Activated T-cell treated with anti-CD3 and anti-CD28 coated beads for 48 hours (primary cell): ENCODE results near the gene NBEA.

Experiments used
- DNase-seq: peaks from one replicate; pipeline ENCODE4 v3.0.0-alpha.2; 2020; ENCODE audit warnings: low read depth

The NBEA gene

GRCh38 chr13:35595181-35595580 lies 653.1 kb downstream of the NBEA start:
- DNase-seq: no peak

- no peak for DNase-seq
Observed at GRCh38 chr13:35596321-35597030, 654.4 kb downstream of the NBEA start.

GRCh38 chr13:35597451-35597850 lies 655.4 kb downstream of the NBEA start:
- no peak for DNase-seq

- DNase-seq: no peak
Observed at GRCh38 chr13:35598233-35598632, 656.2 kb downstream of the NBEA start.

- DNase-seq: no peak
Observed at GRCh38 chr13:35598790-35599369, 656.8 kb downstream of the NBEA start.

- DNase-seq: no peak
Observed at GRCh38 chr13:35599384-35599783, 657.3 kb downstream of the NBEA start.

- no peak for DNase-seq
Observed at GRCh38 chr13:35600137-35600536, 658.1 kb downstream of the NBEA start.

- no peak for DNase-seq
Observed at GRCh38 chr13:35603593-35604285, 661.7 kb downstream of the NBEA start.

GRCh38 chr13:35614666-35615065 lies 672.6 kb downstream of the NBEA start:
- DNase-seq: no peak

- no peak for DNase-seq
Observed at GRCh38 chr13:35617420-35617819, 675.4 kb downstream of the NBEA start.

- no peak for DNase-seq
Observed at GRCh38 chr13:35618565-35619083, 676.6 kb downstream of the NBEA start.

- no peak for DNase-seq
Observed at GRCh38 chr13:35621989-35622388, 679.9 kb downstream of the NBEA start.

GRCh38 chr13:35629026-35629425 lies 687.0 kb downstream of the NBEA start:
- no peak for DNase-seq

- DNase-seq: no peak
Observed at GRCh38 chr13:35630551-35631275, 688.6 kb downstream of the NBEA start.

GRCh38 chr13:35631666-35632065 lies 689.6 kb downstream of the NBEA start:
- no peak for DNase-seq

- no peak for DNase-seq
Observed at GRCh38 chr13:35643625-35644024, 701.6 kb downstream of the NBEA start.

- no peak for DNase-seq
Observed at GRCh38 chr13:35646056-35646774, 704.1 kb downstream of the NBEA start.

- DNase-seq: no peak
Observed at GRCh38 chr13:35648201-35648600, 706.1 kb downstream of the NBEA start.

- no peak for DNase-seq
Observed at GRCh38 chr13:35649162-35649561, 707.1 kb downstream of the NBEA start.

- no peak for DNase-seq
Observed at GRCh38 chr13:35659796-35660195, 717.7 kb downstream of the NBEA start.

- DNase-seq: no peak
Observed at GRCh38 chr13:35664747-35665146, 722.7 kb downstream of the NBEA start.

- no peak for DNase-seq
Observed at GRCh38 chr13:35669321-35669720, 727.3 kb downstream of the NBEA start.
